Activated CD4-positive, alpha-beta T cell treated with anti-CD3 and anti-CD28 coated beads, Interleukin-2, amount 10 ng/mL, durations not matched to agents 7 days and 5 days (primary cell): ENCODE measurements around the gene HNRNPLL. TPM values are rescaled to one million over a fixed set of nuclear protein-coding genes. Genes with fewer than 3 reads are reported as not detected.

Experiments
- CTCF ChIA-PET: fragments of 350-600 bp; sonication (Branson Sonifier 250); formaldehyde crosslinking; loops from one replicate; lab custom pipeline; 2021; ENCODE audit warnings: antibody characterized with exemption; lab: Charles Lee
- POLR2A ChIA-PET: fragments of 350-600 bp; sonication (Branson Sonifier 250); formaldehyde crosslinking; loops from one replicate; lab custom pipeline; 2021; ENCODE audit warnings: antibody characterized with exemption; lab: Charles Lee
- DNase-seq: peaks from one replicate; pipeline ENCODE4 v3.0.0-alpha.2; 2020
- H3K27ac Mint-ChIP-seq: one replicate; pipeline ENCODE4 v1.8.0; 2021; ENCODE audit warnings: mild to moderate bottlenecking, moderate library complexity, mixed read lengths
- H3K27me3 Mint-ChIP-seq: one replicate; pipeline ENCODE4 v1.8.0; 2021; ENCODE audit warnings: mixed read lengths
- H3K36me3 Mint-ChIP-seq: one replicate; pipeline ENCODE4 v1.8.0; 2021; ENCODE audit warnings: low read depth, mixed read lengths
- H3K4me1 Mint-ChIP-seq: one replicate; pipeline ENCODE4 v1.8.0; 2021; ENCODE audit warnings: mixed read lengths
- H3K4me3 Mint-ChIP-seq: one replicate; pipeline ENCODE4 v1.8.0; 2021; ENCODE audit warnings: mild to moderate bottlenecking, moderate library complexity, mixed read lengths
- H3K9me3 Mint-ChIP-seq: one replicate; pipeline ENCODE4 v1.8.0; 2021; ENCODE audit warnings: mixed read lengths
- total RNA-seq, 2 experiments: library from RNA; stranded (reverse); gene quantifications; one replicate each; pipeline ENCODE4 v1.2.3, GENCODE V29; 2021

Gene HNRNPLL
- total RNA-seq, 2 experiments from 2014 or later = 54.2 to 55.8 TPM

DNA sequence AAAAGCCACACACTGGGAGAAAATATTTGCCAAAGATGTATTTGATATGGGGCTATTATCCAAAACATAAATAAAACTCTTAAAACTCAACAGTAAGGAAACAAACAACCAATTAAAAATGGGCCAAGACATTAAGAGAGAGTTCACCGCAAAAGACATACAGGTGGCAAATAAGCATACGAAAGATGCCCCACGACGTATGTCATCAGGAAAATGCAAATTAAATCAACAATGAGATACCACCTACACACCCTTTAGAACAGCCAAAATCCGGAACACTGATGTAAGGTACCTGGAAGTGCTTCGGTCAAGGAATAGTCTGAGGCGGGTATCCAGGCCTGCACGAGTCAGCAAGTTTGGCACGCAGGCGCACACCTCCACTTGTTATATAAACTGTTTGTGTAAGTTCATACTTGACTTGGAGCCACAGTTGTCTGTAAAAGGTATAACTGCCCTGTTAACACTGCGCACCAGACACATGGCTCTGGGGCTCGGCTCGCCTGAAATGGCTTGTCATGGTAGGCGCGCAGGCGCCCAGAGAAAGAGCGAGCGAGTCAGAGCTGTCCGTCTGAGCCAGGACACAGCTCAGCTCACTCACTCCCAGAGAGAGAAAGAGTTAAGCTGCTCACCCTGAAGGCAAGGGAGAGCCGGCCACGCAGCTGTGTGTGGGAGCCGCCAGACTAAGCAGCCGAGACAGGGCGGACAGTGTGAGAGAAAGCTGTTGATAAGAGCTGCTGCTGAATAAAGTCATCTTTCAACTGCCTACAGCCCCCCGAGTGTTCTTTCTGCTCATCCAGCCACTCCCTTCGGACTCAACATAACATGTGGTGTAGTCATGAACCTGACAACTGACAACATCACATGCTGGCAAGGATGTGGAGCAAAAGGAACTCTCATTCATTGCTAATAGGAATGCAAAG, 87.3 kb downstream of the HNRNPLL start:
- Mint-ChIP-seq H3K27ac (no peak overlapping the region), H3K27me3 (peaks cover 11% of the 10 kb centered on the region), H3K36me3 (no peaks in the 10 kb centered on the region), H3K9me3 (no peaks in the 10 kb centered on the region), H3K4me3 (no peak overlapping the region), H3K4me1 (no peaks in the 10 kb centered on the region)
- DNase-seq = no peak
- ChIA-PET CTCF (no interaction called here), POLR2A (no interaction called here)

DNA sequence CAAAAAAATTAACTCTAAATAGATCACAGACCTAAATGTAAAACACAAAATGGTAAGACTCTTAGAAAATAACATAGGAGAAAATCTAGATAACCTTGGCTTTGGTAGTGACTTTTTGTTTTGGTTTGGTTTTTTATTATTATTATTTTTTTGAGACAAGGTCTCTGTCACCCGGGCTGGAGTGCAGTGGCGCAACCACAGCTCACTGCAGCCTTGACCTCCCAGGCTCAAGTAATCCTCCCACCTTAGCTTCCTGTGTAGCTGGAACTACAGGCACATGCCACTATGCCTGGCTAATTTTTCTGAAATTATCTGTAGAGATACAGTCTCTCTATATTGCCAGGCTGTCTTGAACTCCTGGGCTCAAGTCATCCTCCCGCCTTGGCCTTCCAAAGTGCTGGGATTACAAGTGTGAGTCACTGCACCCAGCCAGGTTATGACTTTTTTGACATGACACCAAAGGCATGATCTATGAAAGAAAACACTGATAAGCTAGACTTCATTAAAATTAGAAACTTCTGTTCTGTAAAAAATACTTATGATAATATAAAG, 88.0 kb downstream of the HNRNPLL start:
- H3K9me3 Mint-ChIP-seq = no peaks in the 10 kb centered on the region
- ChIA-PET POLR2A (no interaction called here), CTCF (no interaction called here)
- H3K27me3 Mint-ChIP-seq = peaks cover 11% of the 10 kb centered on the region
- no peaks in the 10 kb centered on the region for H3K36me3 Mint-ChIP-seq
- DNase-seq = no peak
- no peaks in the 10 kb centered on the region for H3K4me1 Mint-ChIP-seq
- no peak overlapping the region for H3K27ac Mint-ChIP-seq
- H3K4me3 Mint-ChIP-seq = no peak overlapping the region

DNA sequence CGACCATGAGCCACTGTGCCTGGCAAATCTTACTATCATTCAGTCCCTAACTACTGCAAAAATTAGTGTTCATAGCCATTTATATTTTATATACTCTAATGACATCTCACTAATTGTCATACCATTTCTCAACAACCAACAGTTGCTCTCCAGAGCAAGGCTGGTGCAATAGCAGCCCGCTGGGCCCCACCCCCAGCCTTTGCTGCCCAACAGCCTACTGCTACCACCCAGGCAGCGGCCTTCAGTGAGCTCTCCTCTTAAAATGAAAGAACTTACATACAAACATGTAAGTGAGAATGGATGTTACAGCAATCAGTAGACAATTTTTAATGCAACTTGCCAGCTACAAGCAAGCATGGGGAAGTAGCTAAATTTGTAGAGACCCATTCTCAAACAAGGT, 90.5 kb downstream of the HNRNPLL start:
- no peaks in the 10 kb centered on the region for H3K9me3 Mint-ChIP-seq
- no peak overlapping the region for H3K27ac Mint-ChIP-seq
- peaks cover 5% of the 10 kb centered on the region for H3K4me1 Mint-ChIP-seq
- ChIA-PET CTCF (interaction anchor here (0.9 kb wide), 1 partner anchor 197 kb away, joined by 3 read pairs; no protein-coding TSS in a partner anchor), POLR2A (no interaction called here)
- no peak overlapping the region for H3K4me3 Mint-ChIP-seq
- DNase-seq = no peak
- H3K36me3 Mint-ChIP-seq = no peaks in the 10 kb centered on the region
- H3K27me3 Mint-ChIP-seq = peaks cover 6% of the 10 kb centered on the region

Other genes with a start within 250 kb of the HNRNPLL start
- gene ATL2, start 225.7 kb downstream of the HNRNPLL start, total RNA-seq = 10 to 100 TPM; 46.0 to 59.2 TPM
- gene GALM, start 63.2 kb upstream of the HNRNPLL start, total RNA-seq = 10 to 100 TPM; 39.7 to 41.1 TPM
- gene SRSF7, start 148.4 kb upstream of the HNRNPLL start, total RNA-seq = 100 to 1,000 TPM; 225 to 272 TPM
- gene GEMIN6, start 175.3 kb upstream of the HNRNPLL start, total RNA-seq = 10 to 100 TPM; 17.5 to 18.6 TPM